Activated CD8-positive, alpha-beta memory T cell treated with anti-CD3 and anti-CD28 coated beads for 48 hours (primary cell): ENCODE results near the gene MMP2.

ENCODE experiments used
- DNase-seq, 3 experiments: peaks; one replicate each; pipeline ENCODE4 v3.0.0-alpha.2; 2020; ENCODE audit warnings: low read depth in 2 of 3, low spot score in 2 of 3

Gene MMP2

GRCh38 chr16:55492756-55493380 is 13.9 kb downstream of the MMP2 start:
- no peak for DNase-seq

GRCh38 chr16:55494994-55495421 is 16.0 kb downstream of the MMP2 start:
- no peak for DNase-seq

DNA sequence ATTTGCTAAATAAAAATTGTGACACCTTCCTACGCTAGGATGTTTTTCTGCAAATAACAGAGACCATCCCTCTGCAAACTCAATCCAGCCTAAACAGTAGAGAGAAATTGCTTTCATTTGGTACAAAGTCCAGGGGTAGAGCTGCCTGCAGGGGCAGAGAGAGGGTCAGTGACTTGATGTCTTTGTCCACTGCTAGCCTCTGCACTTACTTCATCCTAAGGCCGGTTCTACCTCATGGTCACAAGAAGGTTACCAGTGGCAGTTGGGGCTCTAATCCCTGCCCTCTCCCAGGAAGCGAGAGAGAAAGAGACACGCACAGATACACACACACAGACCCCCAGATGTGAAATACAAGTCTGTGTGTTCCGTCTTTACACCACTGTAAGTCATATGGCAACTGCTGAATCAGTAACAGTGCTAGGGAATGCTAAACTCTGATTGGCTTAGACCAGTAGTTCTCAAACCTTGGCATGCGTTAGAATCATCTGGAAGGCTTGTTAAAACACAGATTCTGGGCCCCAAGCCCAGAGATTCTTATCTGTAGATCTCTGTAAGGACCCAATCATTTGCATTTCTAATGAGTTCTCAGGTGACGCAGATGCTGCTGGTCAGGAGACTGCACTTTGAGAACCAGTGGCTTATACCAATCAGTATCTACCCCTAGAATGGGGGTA is 16.8 kb downstream of the MMP2 start:
- no peak for DNase-seq

- no peak for DNase-seq
These were observed 17.6 kb downstream of the MMP2 start for GRCh38 chr16:55496509-55497145.

GRCh38 chr16:55497558-55497957 is 18.6 kb downstream of the MMP2 start:
- DNase-seq: no peak

- DNase-seq: no peak
These were observed 19.1 kb downstream of the MMP2 start for GRCh38 chr16:55498101-55498500.

GRCh38 chr16:55499281-55499680 is 20.3 kb downstream of the MMP2 start:
- no peak for DNase-seq

DNA sequence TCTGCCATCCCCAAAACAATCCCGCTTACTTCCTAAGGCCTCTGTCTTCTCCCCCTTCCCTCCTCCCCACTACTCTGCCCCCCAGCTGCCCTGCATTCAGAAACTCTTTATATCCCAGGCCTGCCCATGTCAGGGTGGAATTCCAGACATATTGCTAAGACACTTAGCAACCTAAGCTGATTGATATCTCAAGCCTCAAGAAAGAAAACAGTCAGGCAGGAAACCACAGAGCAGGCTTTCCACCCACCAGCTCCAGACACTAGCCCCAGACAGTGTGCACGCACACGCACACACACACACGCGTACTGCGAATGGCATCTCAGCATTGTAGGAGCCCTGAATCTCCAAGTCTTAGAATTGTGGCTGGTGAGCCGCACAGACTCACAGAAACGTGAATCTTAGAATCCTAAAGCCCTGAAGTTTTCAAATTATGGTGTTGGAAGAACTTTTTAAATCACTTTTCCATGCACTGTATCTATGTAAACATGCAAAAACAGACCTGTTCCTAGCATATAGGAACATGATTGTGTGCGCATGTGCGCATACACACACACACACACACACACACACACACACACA is 21.0 kb downstream of the MMP2 start:
- peak in 1 of 3 experiments; percentile 11 for DNase-seq

DNA sequence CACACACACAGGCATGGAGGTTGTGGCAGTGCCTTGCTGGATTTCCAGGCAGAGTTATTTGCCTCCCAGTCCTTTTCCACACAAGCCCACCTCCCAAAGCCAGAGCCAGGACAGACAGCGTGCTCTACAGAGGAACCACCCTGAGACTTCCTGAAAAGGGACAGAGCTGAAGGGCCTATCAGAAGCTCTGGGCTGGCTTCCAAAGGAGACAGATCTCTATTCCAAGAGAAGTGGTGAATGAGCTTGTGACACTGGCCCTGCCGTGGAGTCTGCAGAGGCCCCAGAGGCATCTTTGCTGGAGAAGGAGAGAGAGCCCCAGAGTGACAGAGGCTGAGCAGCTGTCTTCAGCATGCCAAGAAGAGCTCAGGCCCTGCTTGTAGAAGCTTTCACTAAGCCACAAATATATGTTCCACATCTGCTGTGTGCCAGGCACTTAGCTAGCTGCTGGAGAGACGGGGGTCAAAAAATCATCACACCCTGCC is 21.6 kb downstream of the MMP2 start:
- DNase-seq: no peak

GRCh38 chr16:55501549-55502322 is 22.7 kb downstream of the MMP2 start:
- no peak for DNase-seq

DNA sequence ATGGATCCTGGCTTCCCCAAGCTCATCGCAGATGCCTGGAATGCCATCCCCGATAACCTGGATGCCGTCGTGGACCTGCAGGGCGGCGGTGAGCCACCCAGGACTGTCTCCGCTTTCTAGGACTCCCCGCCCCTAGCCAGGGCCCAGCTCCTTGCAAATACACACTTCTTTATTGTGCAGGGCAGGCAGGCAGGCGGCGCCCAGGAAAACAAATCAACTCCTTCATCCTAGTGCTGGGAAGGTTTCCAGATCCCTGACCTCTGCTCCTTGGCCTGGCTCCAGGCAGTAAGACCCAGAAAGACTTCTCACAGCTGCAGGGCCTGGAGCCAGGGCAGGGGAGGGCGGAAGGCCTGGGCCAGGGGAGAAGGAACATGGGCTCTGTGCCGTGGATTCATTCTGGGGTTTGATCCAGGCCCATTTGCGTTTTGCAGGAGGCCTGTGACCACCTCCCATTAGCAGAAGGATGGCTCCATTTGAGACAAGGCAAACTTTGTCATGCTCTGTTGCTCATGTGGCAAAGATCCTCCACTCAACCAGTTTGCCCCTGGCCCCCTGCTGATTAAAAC is 23.9 kb downstream of the MMP2 start:
- DNase-seq: no peak

DNA sequence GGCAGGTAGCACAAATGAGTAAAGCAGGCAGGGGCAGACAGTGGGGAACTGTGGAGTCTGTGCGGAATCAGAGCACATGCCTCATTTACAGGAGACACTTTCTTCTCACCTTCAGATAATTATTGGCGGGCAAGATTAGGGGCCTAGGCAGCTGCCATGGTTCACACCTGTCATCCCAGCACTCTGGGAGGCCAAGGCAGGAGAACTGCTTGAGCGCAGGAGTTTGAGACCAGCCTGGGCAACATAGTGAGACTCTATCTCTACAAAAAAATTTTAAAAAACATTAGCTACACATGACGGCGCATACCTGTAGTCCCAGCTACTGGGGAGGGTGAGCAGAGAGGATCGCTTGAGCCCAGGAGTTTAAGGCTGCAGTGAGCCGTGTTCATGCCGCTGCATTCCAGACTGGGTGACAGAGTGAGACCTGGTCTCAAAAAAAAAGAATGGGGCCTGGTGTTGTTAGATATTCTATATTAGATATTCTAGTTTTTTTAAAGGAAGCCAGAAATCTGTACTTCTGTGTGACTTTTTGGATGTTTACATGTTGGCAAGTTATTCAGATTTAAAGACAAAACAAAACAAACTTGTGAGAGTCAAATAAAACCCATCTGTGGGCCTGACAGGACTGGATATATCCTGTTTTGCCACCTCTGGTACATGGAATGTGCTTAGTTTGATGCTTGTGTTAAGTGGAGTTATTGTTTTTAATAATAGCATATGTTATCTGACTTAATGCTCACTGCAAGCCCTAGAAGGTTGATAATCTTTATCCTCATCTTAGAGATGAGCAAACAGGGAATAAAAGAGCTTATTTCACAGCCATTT is 24.9 kb downstream of the MMP2 start:
- no peak for DNase-seq

DNA sequence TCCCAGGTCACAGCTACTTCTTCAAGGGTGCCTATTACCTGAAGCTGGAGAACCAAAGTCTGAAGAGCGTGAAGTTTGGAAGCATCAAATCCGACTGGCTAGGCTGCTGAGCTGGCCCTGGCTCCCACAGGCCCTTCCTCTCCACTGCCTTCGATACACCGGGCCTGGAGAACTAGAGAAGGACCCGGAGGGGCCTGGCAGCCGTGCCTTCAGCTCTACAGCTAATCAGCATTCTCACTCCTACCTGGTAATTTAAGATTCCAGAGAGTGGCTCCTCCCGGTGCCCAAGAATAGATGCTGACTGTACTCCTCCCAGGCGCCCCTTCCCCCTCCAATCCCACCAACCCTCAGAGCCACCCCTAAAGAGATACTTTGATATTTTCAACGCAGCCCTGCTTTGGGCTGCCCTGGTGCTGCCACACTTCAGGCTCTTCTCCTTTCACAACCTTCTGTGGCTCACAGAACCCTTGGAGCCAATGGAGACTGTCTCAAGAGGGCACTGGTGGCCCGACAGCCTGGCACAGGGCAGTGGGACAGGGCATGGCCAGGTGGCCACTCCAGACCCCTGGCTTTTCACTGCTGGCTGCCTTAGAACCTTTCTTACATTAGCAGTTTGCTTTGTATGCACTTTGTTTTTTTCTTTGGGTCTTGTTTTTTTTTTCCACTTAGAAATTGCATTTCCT is 26.5 kb downstream of the MMP2 start:
- DNase-seq: no peak

- no peak for DNase-seq
These were observed 27.1 kb downstream of the MMP2 start for GRCh38 chr16:55506083-55506482.

GRCh38 chr16:55506708-55507107 is 27.7 kb downstream of the MMP2 start:
- no peak for DNase-seq

DNA sequence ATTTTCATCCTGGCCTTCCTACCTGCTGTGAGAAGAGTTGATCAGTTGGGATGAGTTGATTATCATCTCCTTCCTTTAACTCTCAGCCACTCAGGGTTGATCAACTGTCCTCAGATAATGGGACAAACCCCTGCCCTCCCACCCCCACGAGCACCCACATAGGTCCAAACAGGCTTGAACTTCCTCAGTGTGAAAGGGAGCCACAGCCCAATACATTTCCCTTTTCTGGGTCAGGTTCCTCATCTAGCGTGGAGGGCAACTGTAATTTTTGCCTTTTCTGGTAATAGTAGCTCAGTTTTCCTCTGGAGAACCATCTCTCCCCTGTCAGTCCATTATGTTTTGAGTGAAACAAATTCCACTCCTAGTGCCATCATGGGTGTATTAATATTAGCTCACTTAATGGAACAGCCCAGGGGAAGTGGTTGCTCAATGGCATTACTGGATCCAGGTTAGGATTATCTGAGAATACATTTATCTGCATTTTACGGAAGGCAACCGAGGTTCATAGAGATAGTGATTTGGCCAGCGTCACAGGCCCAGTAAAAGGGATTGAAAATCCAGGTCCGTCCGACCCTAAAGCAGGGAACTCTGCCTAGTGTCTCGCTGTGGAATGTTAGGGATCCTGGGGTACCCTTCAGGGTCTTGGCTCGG is 29.4 kb downstream of the MMP2 start:
- DNase-seq: no peak

DNA sequence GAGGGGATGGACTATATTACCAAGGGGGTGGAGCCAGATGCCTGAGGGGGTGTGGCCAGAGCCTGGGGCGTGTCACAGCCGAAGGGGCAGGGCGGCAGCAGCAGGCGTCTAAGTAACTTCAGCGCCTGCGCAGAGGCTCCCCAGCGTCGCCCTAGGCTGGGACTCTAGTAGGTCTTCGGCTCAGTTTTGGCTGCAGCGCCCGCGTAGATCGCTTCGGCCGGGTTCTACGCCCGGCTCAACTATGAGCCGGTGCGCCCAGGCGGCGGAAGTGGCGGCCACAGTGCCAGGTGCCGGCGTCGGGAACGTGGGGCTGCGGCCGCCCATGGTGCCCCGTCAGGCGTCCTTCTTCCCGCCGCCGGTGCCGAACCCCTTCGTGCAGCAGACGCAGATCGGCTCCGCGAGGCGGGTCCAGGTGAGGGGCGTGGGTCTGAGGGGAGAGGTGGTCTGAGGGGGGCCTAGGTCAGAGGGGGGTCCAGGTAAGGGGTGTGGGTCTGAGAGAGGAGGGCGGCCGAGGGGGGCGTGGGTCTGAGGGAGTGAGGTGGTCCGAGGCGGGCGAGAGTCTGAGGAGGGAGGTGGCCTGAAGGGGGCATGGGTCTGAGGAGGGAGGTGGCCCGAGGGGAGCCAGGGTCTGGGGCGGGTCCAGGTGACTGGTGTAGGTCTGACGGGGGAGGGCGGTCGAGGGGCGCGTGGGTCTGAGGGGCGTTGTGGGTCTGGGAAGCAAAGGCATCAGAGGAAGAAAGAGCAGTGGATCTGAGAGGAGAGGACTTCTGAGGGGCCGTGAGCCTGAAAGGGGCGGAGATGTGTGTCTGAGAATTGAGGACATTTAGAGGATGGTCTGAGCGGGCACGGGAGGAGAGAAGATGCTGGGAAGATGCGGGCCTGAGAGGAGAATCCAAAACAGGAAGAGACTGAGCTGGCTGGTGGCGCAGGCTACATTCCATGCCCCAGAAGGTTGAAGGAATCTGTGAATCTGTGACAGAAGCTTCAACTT is 30.2 kb downstream of the MMP2 start, which contains the start of gene LPCAT2:
Gene LPCAT2, plus strand, starts transcription at position 132 of the 991 bp plus-strand sequence. Its CDS starts 110 bp downstream, at position 242.
- DNase-seq: peak in 1 of 3 experiments; percentile 9
